ENCODE measurements around the gene PAPOLB. TPM values are rescaled to one million over a fixed set of nuclear protein-coding genes. Genes with fewer than 3 reads are reported as not detected.

Gene PAPOLB
- total and polyA plus RNA-seq, 12 donors: 0.01 to 0.21 (median 0.14) TPM; not detected in 4

GRCh38 chr7:4835398-4836205, 26.2 kb downstream of the PAPOLB start:
- intact Hi-C loops (cut with DNase I): no loop called here
- no peak for DNase-seq

GRCh38 chr7:4834601-4835397, 27.0 kb downstream of the PAPOLB start:
- Histone ChIP-seq H3K27ac (no peak overlapping the region), H3K36me3 (peaks cover 0 to 24% (median 0%) of the 10 kb centered on the region in 9 donors), H3K4me1 (peaks cover 0 to 20% (median 10%) of the 10 kb centered on the region in 9 donors), H3K27me3 (no peaks in the 10 kb centered on the region), H3K4me3 (no peak overlapping the region), H3K9me3 (no peaks in the 10 kb centered on the region)
- intact Hi-C loops (cut with DNase I): loop anchor here in 1 of 10 donors (5.0 kb wide), 1 partner anchor 48 kb away; the partner anchor contains the start of gene RADIL
- 96% methylated on average over 60 of the region's 60 CpGs for WGBS, 2 donors
- DNase-seq: no peak
- ATAC-seq: no peak
- TF ChIP-seq CTCF (IDR thresholded peaks at IDR 0.05): no peak

More at GRCh38 chr7:4835398-4836205, 26.2 kb downstream of the PAPOLB start:
- no peak for TF ChIP-seq CTCF (IDR thresholded peaks at IDR 0.05)
- H3K36me3 ChIP-seq: peaks cover 0 to 24% (median 0%) of the 10 kb centered on the region in 9 donors
- H3K27me3 ChIP-seq: no peaks in the 10 kb centered on the region
- no peaks in the 10 kb centered on the region for H3K9me3 ChIP-seq
- no peak for ATAC-seq
- 92 to 93% methylated on average over 28 of the region's 28 CpGs for WGBS, 2 donors
- H3K4me3 ChIP-seq: no peak overlapping the region
- H3K27ac ChIP-seq: no peak overlapping the region
- peaks cover 0 to 20% (median 10%) of the 10 kb centered on the region in 9 donors for H3K4me1 ChIP-seq

GRCh38 chr7:4833691-4834600, 27.9 kb downstream of the PAPOLB start:
- Histone ChIP-seq H3K9me3 (no peaks in the 10 kb centered on the region), H3K36me3 (peaks cover 0 to 24% (median 0%) of the 10 kb centered on the region in 9 donors), H3K4me1 (peaks cover 0 to 24% (median 10%) of the 10 kb centered on the region in 9 donors), H3K27ac (no peak overlapping the region), H3K27me3 (no peaks in the 10 kb centered on the region), H3K4me3 (no peak overlapping the region)
- no peak for ATAC-seq
- TF ChIP-seq CTCF (IDR thresholded peaks at IDR 0.05): no peak
- no peak for DNase-seq
- 84 to 85% methylated on average over 34 to 36 of the region's 36 CpGs for WGBS, 2 donors
- intact Hi-C loops (cut with DNase I): loop anchor here in 1 of 10 donors (5.0 kb wide), 1 partner anchor 48 kb away; the partner anchor contains the start of gene RADIL

Measured in heart right ventricle (tissue), 16 donors.